GM18867 (cell line): ENCODE data around the gene HOTAIR.

ENCODE experiments used
- ATAC-seq: cut with Tn5 transposase; IDR thresholded peaks from one replicate; pipeline ENCODE4 v1.9.1; 2021; ENCODE audit warnings: mild to moderate bottlenecking, moderate library complexity; ENCODE audit not compliant: unreplicated experiment

HOTAIR gene

GRCh38 chr12:53963005-53963404, 11.7 kb downstream of the HOTAIR start:
- no peak for ATAC-seq

- no peak for ATAC-seq
Observed at GRCh38 chr12:53961025-53961761, 13.6 kb downstream of the HOTAIR start.

GRCh38 chr12:53960187-53961024, 14.3 kb downstream of the HOTAIR start:
- ATAC-seq = no peak

GRCh38 chr12:53959314-53959713, 15.4 kb downstream of the HOTAIR start:
- ATAC-seq = no peak

GRCh38 chr12:53958128-53958527, 16.6 kb downstream of the HOTAIR start:
- no peak for ATAC-seq

- ATAC-seq = no peak
Observed at GRCh38 chr12:53956914-53957536, 17.7 kb downstream of the HOTAIR start.

- no peak for ATAC-seq
Observed at GRCh38 chr12:53956251-53956887, 18.4 kb downstream of the HOTAIR start.

- no peak for ATAC-seq
Observed at GRCh38 chr12:53955776-53956250, 18.9 kb downstream of the HOTAIR start.

GRCh38 chr12:53955036-53955775, 19.5 kb downstream of the HOTAIR start:
- no peak for ATAC-seq

GRCh38 chr12:53954694-53955035, 20.1 kb downstream of the HOTAIR start, which contains the start of gene HOXC12:
TSS of gene HOXC12 (plus strand) at chr12:53954903. CDS start at chr12:53954930, 27 bp downstream.
- no peak for ATAC-seq

- no peak for ATAC-seq
Observed at GRCh38 chr12:53953831-53954693, 20.7 kb downstream of the HOTAIR start.

GRCh38 chr12:53952871-53953734, 21.7 kb downstream of the HOTAIR start:
- ATAC-seq = no peak

- ATAC-seq = no peak
Observed at GRCh38 chr12:53952335-53952694, 22.4 kb downstream of the HOTAIR start.

- ATAC-seq = no peak
Observed at GRCh38 chr12:53951577-53952334, 23.0 kb downstream of the HOTAIR start.

- no peak for ATAC-seq
Observed at GRCh38 chr12:53950789-53951576, 23.8 kb downstream of the HOTAIR start.

- no peak for ATAC-seq
Observed at GRCh38 chr12:53950437-53950773, 24.3 kb downstream of the HOTAIR start.
